ENCODE results near the gene ARHGAP19.
A peak's percentile ranks its signal among the peaks of the same experiment; 100 is the strongest.

ARHGAP19 gene

GRCh38 chr10:97292097-97292861 lies at the start of gene ARHGAP19:
Gene ARHGAP19, minus strand, starts transcription at chr10:97292637. Its CDS starts 10 bp downstream, at chr10:97292627.
- DNase-seq = peak; percentile 96

- no peak for DNase-seq
These were observed 49.0 kb upstream of the ARHGAP19 start for GRCh38 chr10:97341416-97341815.

- no peak for DNase-seq
These were observed 45.6 kb upstream of the ARHGAP19 start for GRCh38 chr10:97338041-97338440.

GRCh38 chr10:97336942-97337831 lies 44.8 kb upstream of the ARHGAP19 start:
- DNase-seq = no peak

GRCh38 chr10:97336446-97336845 lies 44.0 kb upstream of the ARHGAP19 start:
- DNase-seq = no peak

GRCh38 chr10:97336006-97336405 lies 43.6 kb upstream of the ARHGAP19 start:
- DNase-seq = no peak

GRCh38 chr10:97335188-97335619 lies 42.8 kb upstream of the ARHGAP19 start:
- no peak for DNase-seq

GRCh38 chr10:97334370-97335175 lies 42.1 kb upstream of the ARHGAP19 start, which contains the start of gene FRAT2:
Gene FRAT2, minus strand, starts transcription at chr10:97334729. Its CDS starts 157 bp downstream, at chr10:97334572.
- peak; percentile 95 for DNase-seq

- DNase-seq = peak; percentile 74
These were observed 41.3 kb upstream of the ARHGAP19 start for GRCh38 chr10:97333601-97334369.

- DNase-seq = no peak
These were observed 40.8 kb upstream of the ARHGAP19 start for GRCh38 chr10:97333351-97333600.

- no peak for DNase-seq
These were observed 40.3 kb upstream of the ARHGAP19 start for GRCh38 chr10:97332591-97333350.

GRCh38 chr10:97331153-97331703 lies 38.8 kb upstream of the ARHGAP19 start:
- no peak for DNase-seq

- no peak for DNase-seq
These were observed 37.3 kb upstream of the ARHGAP19 start for GRCh38 chr10:97329766-97330165.

GRCh38 chr10:97328646-97329453 lies 36.4 kb upstream of the ARHGAP19 start:
- DNase-seq = no peak

- DNase-seq = no peak
These were observed 35.2 kb upstream of the ARHGAP19 start for GRCh38 chr10:97327348-97328294.

- no peak for DNase-seq
These were observed 33.3 kb upstream of the ARHGAP19 start for GRCh38 chr10:97325754-97326153.

- no peak for DNase-seq
These were observed 31.1 kb upstream of the ARHGAP19 start for GRCh38 chr10:97323501-97323900.

- DNase-seq = no peak
These were observed 29.4 kb upstream of the ARHGAP19 start for GRCh38 chr10:97321804-97322190.

All from activated effector memory CD4-positive, alpha-beta T cell treated with anti-CD3 and anti-CD28 coated beads, Interleukin-2, amount 50 U/mL, for 16 hours (primary cell).